Measurements from ENCODE around the gene KCTD14. TPM values are rescaled to one million over a fixed set of nuclear protein-coding genes. Genes with fewer than 3 reads are reported as not detected.

Gene KCTD14
- total RNA-seq, 4 donors from 2014 or later: 0.68 to 2.2 (median 0.88) TPM

GRCh38 chr11:78015878-78016277 is 7.2 kb downstream of the KCTD14 start:
- no peak for TF ChIP-seq CTCF (IDR thresholded peaks at IDR 0.05; ENCODE audit: low read depth)

GRCh38 chr11:78011301-78011700 is 11.8 kb downstream of the KCTD14 start:
- TF ChIP-seq CTCF (IDR thresholded peaks at IDR 0.05; ENCODE audit: low read depth): no peak

- no peak for TF ChIP-seq CTCF (IDR thresholded peaks at IDR 0.05; ENCODE audit: low read depth)
Measured at GRCh38 chr11:78010755-78011154, 12.3 kb downstream of the KCTD14 start.

- no peak for TF ChIP-seq CTCF (IDR thresholded peaks at IDR 0.05; ENCODE audit: low read depth)
Measured at GRCh38 chr11:78010304-78010703, 12.8 kb downstream of the KCTD14 start.

- TF ChIP-seq CTCF (IDR thresholded peaks at IDR 0.05; ENCODE audit: low read depth): no peak
Measured at GRCh38 chr11:78009062-78009461, 14.0 kb downstream of the KCTD14 start.

- no peak for TF ChIP-seq CTCF (IDR thresholded peaks at IDR 0.05; ENCODE audit: low read depth)
Measured at GRCh38 chr11:78000193-78000592, 22.9 kb downstream of the KCTD14 start.

- no peak for TF ChIP-seq CTCF (IDR thresholded peaks at IDR 0.05; ENCODE audit: low read depth)
Measured at GRCh38 chr11:77999446-78000030, 23.5 kb downstream of the KCTD14 start.

Measured in subcutaneous adipose tissue (tissue), 4 donors.